Hematopoietic multipotent progenitor cell (in vitro differentiated cells): ENCODE data around the gene SEC16A. TPM values are rescaled to one million over a fixed set of nuclear protein-coding genes. Genes with fewer than 3 reads are reported as not detected.

ENCODE experiments used
- small RNA-seq: library from RNA; depleted of rRNA; stranded (forward); fragments of <200 nt; gene quantifications from one replicate; pipeline ENCODE3, GENCODE V24; 2012
- total RNA-seq: library from RNA; depleted of rRNA; stranded (reverse); fragments of >200 nt; gene quantifications from one replicate; pipeline ENCODE4 v1.2.3, GENCODE V29; 2012

The SEC16A gene
- total RNA-seq, 1 donor: 39.9 TPM

Small RNAs within 50 kb of the gene (small RNA-seq; reads per million reads assigned to genes)
- not detected for gene MIR4673

Other genes with a start within 250 kb of the SEC16A start
- 11.0 TPM for gene QSOX2, start 237.2 kb downstream of the SEC16A start, total RNA-seq
- 0.81 TPM for gene CCDC187, start 178.9 kb downstream of the SEC16A start, total RNA-seq
- 85.6 TPM for gene GPSM1, start 155.5 kb downstream of the SEC16A start, total RNA-seq
- gene DNLZ, start 119.3 kb downstream of the SEC16A start, total RNA-seq: 18.3 TPM
- gene CARD9, start 109.4 kb downstream of the SEC16A start, total RNA-seq: 23.4 TPM
- 8.1 TPM for gene SNAPC4, start 82.9 kb downstream of the SEC16A start, total RNA-seq
- 28.0 TPM for gene ENTR1, start 72.4 kb downstream of the SEC16A start, total RNA-seq
- 50.4 TPM for gene PMPCA, start 72.4 kb downstream of the SEC16A start, total RNA-seq
- 11.3 TPM for gene INPP5E, start 43.2 kb downstream of the SEC16A start, total RNA-seq
- gene NOTCH1, start 63.0 kb upstream of the SEC16A start, total RNA-seq: 190 TPM
- gene EGFL7, start 179.9 kb upstream of the SEC16A start, total RNA-seq: 272 TPM
- 76.5 TPM for gene AGPAT2, start 204.4 kb upstream of the SEC16A start, total RNA-seq
- 227 TPM for gene DIPK1B, start 229.5 kb upstream of the SEC16A start, total RNA-seq